ENCODE results near the gene OR9G4.

DNA sequence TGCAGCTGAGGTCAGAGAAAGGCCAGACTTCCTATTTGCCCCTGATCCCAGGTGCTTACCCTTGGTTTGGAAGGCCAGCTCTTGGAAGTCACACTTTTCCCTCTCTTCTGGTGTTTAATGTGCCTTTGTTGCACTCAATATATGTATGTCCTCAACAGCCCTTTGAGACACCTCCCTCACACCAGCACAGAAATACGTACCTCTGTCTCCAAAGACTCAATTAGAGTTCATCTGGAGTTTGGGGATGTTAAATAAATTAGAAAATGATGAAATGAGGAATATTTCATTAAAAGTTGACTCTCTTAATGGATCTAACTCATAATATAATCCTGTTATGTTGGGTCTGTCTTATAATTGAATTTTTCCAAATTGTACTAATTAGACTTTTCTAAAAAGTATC, at the start of gene OR9G4:
- TF ChIP-seq SIN3A (IDR thresholded peaks at IDR 0.05; ENCODE audit: borderline replicate concordance, low read depth, low read length) (no peak), SMAD3 (CRISPR knock-in tag; IDR thresholded peaks at IDR 0.05) (no peak), ZNF225 (CRISPR knock-in tag; IDR thresholded peaks at IDR 0.05) (no peak), NCOA1 (CRISPR knock-in tag; IDR thresholded peaks at IDR 0.05) (no peak), PHF8 (CRISPR knock-in tag; IDR thresholded peaks at IDR 0.05) (no peak), CEBPB (IDR thresholded peaks at IDR 0.05; ENCODE audit: borderline replicate concordance, low read depth, low read length) (no peak), ZNF780A (CRISPR knock-in tag; IDR thresholded peaks at IDR 0.05) (no peak), SRSF9 (IDR thresholded peaks at IDR 0.05; ENCODE audit: borderline replicate concordance, insufficient read depth, low read depth, low read length, poor library complexity, severe bottlenecking) (no peak), CAMTA2 (CRISPR knock-in tag; IDR thresholded peaks at IDR 0.05; ENCODE audit: borderline replicate concordance) (no peak), ZNF570 (CRISPR knock-in tag; IDR thresholded peaks at IDR 0.05; ENCODE audit: borderline replicate concordance) (no peak), GABPA (IDR thresholded peaks at IDR 0.05; ENCODE audit: low read depth, low read length) (no peak), GABPA (CRISPR knock-in tag; IDR thresholded peaks at IDR 0.05; ENCODE audit: low read depth) (no peak)
- TF ChIP-seq, protein P1, sequence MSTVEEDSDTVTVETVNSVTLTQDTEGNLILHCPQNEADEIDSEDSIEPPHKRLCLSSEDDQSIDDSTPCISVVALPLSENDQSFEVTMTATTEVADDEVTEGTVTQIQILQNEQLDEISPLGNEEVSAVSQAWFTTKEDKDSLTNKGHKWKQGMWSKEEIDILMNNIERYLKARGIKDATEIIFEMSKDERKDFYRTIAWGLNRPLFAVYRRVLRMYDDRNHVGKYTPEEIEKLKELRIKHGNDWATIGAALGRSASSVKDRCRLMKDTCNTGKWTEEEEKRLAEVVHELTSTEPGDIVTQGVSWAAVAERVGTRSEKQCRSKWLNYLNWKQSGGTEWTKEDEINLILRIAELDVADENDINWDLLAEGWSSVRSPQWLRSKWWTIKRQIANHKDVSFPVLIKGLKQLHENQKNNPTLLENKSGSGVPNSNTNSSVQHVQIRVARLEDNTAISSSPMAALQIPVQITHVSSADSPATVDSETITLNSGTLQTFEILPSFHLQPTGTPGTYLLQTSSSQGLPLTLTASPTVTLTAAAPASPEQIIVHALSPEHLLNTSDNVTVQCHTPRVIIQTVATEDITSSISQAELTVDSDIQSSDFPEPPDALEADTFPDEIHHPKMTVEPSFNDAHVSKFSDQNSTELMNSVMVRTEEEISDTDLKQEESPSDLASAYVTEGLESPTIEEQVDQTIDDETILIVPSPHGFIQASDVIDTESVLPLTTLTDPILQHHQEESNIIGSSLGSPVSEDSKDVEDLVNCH (CRISPR knock-in tag; IDR thresholded peaks at IDR 0.05) = no peak
- TF ChIP-seq, protein P2, sequence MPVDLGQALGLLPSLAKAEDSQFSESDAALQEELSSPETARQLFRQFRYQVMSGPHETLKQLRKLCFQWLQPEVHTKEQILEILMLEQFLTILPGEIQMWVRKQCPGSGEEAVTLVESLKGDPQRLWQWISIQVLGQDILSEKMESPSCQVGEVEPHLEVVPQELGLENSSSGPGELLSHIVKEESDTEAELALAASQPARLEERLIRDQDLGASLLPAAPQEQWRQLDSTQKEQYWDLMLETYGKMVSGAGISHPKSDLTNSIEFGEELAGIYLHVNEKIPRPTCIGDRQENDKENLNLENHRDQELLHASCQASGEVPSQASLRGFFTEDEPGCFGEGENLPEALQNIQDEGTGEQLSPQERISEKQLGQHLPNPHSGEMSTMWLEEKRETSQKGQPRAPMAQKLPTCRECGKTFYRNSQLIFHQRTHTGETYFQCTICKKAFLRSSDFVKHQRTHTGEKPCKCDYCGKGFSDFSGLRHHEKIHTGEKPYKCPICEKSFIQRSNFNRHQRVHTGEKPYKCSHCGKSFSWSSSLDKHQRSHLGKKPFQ (CRISPR knock-in tag; IDR thresholded peaks at IDR 0.05; ENCODE audit: insufficient replicate concordance) = no peak
- TF ChIP-seq, protein P3, sequence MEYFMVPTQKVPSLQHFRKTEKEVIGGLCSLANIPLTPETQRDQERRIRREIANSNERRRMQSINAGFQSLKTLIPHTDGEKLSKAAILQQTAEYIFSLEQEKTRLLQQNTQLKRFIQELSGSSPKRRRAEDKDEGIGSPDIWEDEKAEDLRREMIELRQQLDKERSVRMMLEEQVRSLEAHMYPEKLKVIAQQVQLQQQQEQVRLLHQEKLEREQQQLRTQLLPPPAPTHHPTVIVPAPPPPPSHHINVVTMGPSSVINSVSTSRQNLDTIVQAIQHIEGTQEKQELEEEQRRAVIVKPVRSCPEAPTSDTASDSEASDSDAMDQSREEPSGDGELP (IDR thresholded peaks at IDR 0.05; ENCODE audit: borderline replicate concordance, low read depth) = no peak
